PFSK-1 (cell line): ENCODE data around the gene DGKB.

ENCODE experiments used
- FOXP2 ChIP-seq: optimal IDR thresholded peaks from 2 replicates; pipeline ENCODE3; 2011; ENCODE audit warnings: borderline replicate concordance, control low read depth, inconsistent platforms; ENCODE audit not compliant: insufficient read depth; ENCODE audit errors: extremely low read length, extremely low read depth
- POLR2AphosphoS5 ChIP-seq: IDR thresholded peaks from 2 replicates; pipeline ENCODE4 v1.6.1; 2012; ENCODE audit warnings: low read depth, mild to moderate bottlenecking, control low read depth, low read length, moderate library complexity
- SIN3A ChIP-seq: IDR thresholded peaks from 2 replicates; pipeline ENCODE4 v1.6.1; 2012; ENCODE audit warnings: mild to moderate bottlenecking, low read length, moderate library complexity, borderline replicate concordance; ENCODE audit not compliant: insufficient read depth
- TAF1 ChIP-seq: IDR thresholded peaks from 2 replicates; pipeline ENCODE4 v1.6.1; 2012; ENCODE audit warnings: low read length, control low read depth, borderline replicate concordance; ENCODE audit not compliant: insufficient read depth
- TF ChIP-seq, protein P1 (sequence below), 2 experiments: IDR thresholded peaks; 2 replicates each; pipeline versions ENCODE4 v1.6.1 to v1.8.0; 2011 to 2012; ENCODE audit warnings: low read depth in 2 of 2, low read length in 2 of 2, control low read depth in 1 of 2, inconsistent platforms in 1 of 2, mild to moderate bottlenecking in 1 of 2, moderate library complexity in 1 of 2; ENCODE audit not compliant: insufficient read depth in 1 of 2

Gene DGKB

DNA sequence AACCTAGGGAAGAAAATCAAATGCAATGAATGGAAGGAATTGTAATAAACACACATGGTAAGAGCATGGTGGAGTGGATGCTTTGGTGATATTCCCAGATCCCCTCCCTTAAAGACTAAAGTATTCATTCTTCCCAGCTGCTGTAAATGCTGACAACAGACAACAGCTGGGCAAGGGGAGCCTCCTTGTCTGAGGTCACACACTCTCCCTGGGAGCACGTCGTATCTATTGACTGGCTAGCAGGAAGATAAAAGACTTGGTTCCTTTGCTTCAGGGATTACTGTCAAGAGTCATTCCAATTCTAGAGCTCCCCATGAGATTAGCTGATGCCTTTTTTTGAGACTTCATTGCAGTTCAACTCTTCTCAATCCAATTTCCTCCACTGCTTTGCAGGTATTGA lies 469.6 kb downstream of the DGKB start:
- TF ChIP-seq, protein P1, sequence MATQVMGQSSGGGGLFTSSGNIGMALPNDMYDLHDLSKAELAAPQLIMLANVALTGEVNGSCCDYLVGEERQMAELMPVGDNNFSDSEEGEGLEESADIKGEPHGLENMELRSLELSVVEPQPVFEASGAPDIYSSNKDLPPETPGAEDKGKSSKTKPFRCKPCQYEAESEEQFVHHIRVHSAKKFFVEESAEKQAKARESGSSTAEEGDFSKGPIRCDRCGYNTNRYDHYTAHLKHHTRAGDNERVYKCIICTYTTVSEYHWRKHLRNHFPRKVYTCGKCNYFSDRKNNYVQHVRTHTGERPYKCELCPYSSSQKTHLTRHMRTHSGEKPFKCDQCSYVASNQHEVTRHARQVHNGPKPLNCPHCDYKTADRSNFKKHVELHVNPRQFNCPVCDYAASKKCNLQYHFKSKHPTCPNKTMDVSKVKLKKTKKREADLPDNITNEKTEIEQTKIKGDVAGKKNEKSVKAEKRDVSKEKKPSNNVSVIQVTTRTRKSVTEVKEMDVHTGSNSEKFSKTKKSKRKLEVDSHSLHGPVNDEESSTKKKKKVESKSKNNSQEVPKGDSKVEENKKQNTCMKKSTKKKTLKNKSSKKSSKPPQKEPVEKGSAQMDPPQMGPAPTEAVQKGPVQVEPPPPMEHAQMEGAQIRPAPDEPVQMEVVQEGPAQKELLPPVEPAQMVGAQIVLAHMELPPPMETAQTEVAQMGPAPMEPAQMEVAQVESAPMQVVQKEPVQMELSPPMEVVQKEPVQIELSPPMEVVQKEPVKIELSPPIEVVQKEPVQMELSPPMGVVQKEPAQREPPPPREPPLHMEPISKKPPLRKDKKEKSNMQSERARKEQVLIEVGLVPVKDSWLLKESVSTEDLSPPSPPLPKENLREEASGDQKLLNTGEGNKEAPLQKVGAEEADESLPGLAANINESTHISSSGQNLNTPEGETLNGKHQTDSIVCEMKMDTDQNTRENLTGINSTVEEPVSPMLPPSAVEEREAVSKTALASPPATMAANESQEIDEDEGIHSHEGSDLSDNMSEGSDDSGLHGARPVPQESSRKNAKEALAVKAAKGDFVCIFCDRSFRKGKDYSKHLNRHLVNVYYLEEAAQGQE (IDR thresholded peaks at IDR 0.05; ENCODE audit: insufficient read depth in 1 of 2, low read depth in 2 of 2, low read length in 2 of 2), result no peak
- TF ChIP-seq FOXP2 (no peak), POLR2AphosphoS5 (no peak), SIN3A (no peak), TAF1 (no peak)

DNA sequence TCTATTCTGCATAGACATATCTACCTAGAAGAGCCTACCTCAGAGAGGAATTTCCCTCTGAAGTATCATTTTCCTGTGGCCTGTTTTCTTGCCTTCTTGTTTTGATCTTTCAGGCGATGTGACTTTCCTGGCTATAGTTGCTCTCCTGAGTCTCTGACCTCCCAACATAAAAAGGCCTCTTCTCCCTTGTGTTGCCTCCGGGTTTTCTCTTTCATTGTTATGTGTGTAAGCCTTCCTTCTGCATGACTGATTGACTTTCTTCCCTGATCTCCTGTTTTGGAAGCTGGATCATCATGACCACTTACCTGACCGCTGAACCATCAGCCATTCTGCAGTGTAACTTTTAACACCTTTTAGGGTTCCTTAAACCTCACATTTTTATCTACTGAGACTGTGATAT lies 471.6 kb downstream of the DGKB start:
- TF ChIP-seq POLR2AphosphoS5, result no peak
- TF ChIP-seq, protein P1 (IDR thresholded peaks at IDR 0.05; ENCODE audit: insufficient read depth in 1 of 2, low read depth in 2 of 2, low read length in 2 of 2), result no peak
- no peak for TF ChIP-seq FOXP2
- TF ChIP-seq SIN3A, result no peak
- no peak for TF ChIP-seq TAF1

DNA sequence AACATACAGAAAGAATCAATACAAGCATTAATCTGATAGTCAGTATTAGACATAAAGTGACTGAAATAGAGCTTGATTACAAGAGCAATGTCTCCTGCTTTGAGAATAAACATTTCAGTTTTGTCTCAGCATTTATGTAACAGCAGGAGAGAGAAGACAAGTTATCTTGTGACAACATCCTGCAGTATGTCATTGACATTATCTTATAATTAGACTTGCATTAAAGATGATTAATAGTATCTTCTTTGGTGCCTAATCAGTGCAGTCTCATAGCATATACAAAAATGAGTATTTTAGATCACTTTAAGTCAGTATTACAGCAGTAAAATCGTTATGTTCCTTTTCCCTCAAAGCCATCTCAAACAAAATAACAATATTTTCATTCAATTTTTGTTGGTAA lies 477.0 kb downstream of the DGKB start:
- no peak for TF ChIP-seq TAF1
- no peak for TF ChIP-seq SIN3A
- no peak for TF ChIP-seq POLR2AphosphoS5
- TF ChIP-seq FOXP2, result no peak
- TF ChIP-seq, protein P1 (IDR thresholded peaks at IDR 0.05; ENCODE audit: insufficient read depth in 1 of 2, low read depth in 2 of 2, low read length in 2 of 2), result no peak

DNA sequence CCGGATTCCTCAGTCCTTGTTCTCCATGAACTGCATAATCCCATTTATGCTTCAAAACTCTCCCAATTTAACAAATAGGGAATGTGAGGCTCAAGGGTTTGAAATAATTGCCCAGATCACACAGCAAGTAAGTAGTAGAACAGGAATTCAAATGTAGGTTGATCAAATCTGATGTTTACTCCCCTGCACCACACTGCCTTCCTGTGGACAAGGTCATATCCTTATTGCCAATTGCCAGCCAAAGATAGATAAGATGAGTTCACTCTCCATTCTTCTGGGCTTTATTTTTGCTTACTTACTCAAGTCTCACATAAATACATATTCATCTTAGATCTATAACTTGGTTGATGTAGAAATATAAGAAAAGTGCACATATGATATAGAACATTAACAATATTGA lies 477.9 kb downstream of the DGKB start:
- TF ChIP-seq POLR2AphosphoS5 (no peak), SIN3A (no peak), TAF1 (no peak), FOXP2 (no peak)
- TF ChIP-seq, protein P1 (IDR thresholded peaks at IDR 0.05; ENCODE audit: insufficient read depth in 1 of 2, low read depth in 2 of 2, low read length in 2 of 2), result no peak

DNA sequence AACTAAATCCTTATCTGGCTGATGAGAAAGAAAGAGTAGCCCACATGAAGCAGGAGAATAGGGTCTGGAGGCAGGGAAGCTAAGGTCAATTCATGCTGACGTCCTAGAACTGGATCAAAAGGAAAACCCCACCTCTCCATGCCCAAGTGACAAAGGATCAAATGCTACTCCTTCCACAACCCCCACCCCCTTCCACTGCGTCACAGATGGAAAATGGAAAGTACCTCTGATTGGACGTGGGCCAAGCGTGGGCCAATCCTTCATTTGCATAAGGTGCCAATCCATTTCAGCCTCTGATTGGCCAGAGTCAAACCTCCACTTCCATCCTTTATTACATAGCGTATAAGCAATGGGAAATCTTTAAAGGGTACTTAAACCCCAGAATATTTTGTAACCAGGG lies 481.8 kb downstream of the DGKB start:
- TF ChIP-seq POLR2AphosphoS5, result no peak
- no peak for TF ChIP-seq FOXP2
- TF ChIP-seq SIN3A, result no peak
- TF ChIP-seq, protein P1 (IDR thresholded peaks at IDR 0.05; ENCODE audit: insufficient read depth in 1 of 2, low read depth in 2 of 2, low read length in 2 of 2), result no peak
- TF ChIP-seq TAF1, result no peak
